ENCODE results near the gene SEZ6. TPM values are rescaled to one million over a fixed set of nuclear protein-coding genes. Genes with fewer than 3 reads are reported as not detected.
A peak's percentile ranks its signal among the peaks of the same experiment; 100 is the strongest.

Gene SEZ6
- total RNA-seq, 1 donor from 2014 or later, result not detected

- DNase-seq (ENCODE audit: low spot score), result no peak
These were observed 27.4 kb downstream of the SEZ6 start for GRCh38 chr17:28978356-28978964.

GRCh38 chr17:28977659-28978355 lies 28.0 kb downstream of the SEZ6 start:
- DNase-seq (ENCODE audit: low spot score), result no peak

- no peak for DNase-seq (ENCODE audit: low spot score)
These were observed 30.2 kb downstream of the SEZ6 start for GRCh38 chr17:28975646-28976045.

- no peak for DNase-seq (ENCODE audit: low spot score)
These were observed 30.8 kb downstream of the SEZ6 start for GRCh38 chr17:28975031-28975430.

- DNase-seq (ENCODE audit: low spot score), result no peak
These were observed 31.4 kb downstream of the SEZ6 start for GRCh38 chr17:28974451-28974850.

GRCh38 chr17:28973425-28973824 lies 32.4 kb downstream of the SEZ6 start:
- DNase-seq (ENCODE audit: low spot score), result no peak

GRCh38 chr17:28972437-28972836 lies 33.4 kb downstream of the SEZ6 start:
- no peak for DNase-seq (ENCODE audit: low spot score)

- no peak for DNase-seq (ENCODE audit: low spot score)
These were observed 35.0 kb downstream of the SEZ6 start for GRCh38 chr17:28970879-28971278.

- DNase-seq (ENCODE audit: low spot score), result no peak
These were observed 36.0 kb downstream of the SEZ6 start for GRCh38 chr17:28969706-28970393.

GRCh38 chr17:28968914-28969295 lies 36.9 kb downstream of the SEZ6 start:
- DNase-seq (ENCODE audit: low spot score), result no peak

GRCh38 chr17:28968231-28968913 lies 37.5 kb downstream of the SEZ6 start:
- no peak for DNase-seq (ENCODE audit: low spot score)

GRCh38 chr17:28967221-28968135 lies 38.4 kb downstream of the SEZ6 start:
- DNase-seq (ENCODE audit: low spot score), result no peak

- DNase-seq (ENCODE audit: low spot score), result no peak
These were observed 42.0 kb downstream of the SEZ6 start for GRCh38 chr17:28963841-28964240.

GRCh38 chr17:28963055-28963611 lies 42.7 kb downstream of the SEZ6 start:
- DNase-seq (ENCODE audit: low spot score), result no peak

- DNase-seq (ENCODE audit: low spot score), result peak; percentile 43
These were observed 44.4 kb downstream of the SEZ6 start for GRCh38 chr17:28961391-28961790.

GRCh38 chr17:28960256-28961061 lies 45.4 kb downstream of the SEZ6 start:
- DNase-seq (ENCODE audit: low spot score), result peak; percentile 74

GRCh38 chr17:28959471-28959871 lies 46.4 kb downstream of the SEZ6 start:
- peak; percentile 82 for DNase-seq (ENCODE audit: low spot score)

- peak; percentile 69 for DNase-seq (ENCODE audit: low spot score)
These were observed 46.9 kb downstream of the SEZ6 start for GRCh38 chr17:28958820-28959455.

GRCh38 chr17:28957992-28958355 lies 47.9 kb downstream of the SEZ6 start:
- peak; percentile 80 for DNase-seq (ENCODE audit: low spot score)
